Astrocyte (in vitro differentiated cells and primary cell): ENCODE data around the gene SNRPF. TPM values are rescaled to one million over a fixed set of nuclear protein-coding genes. Genes with fewer than 3 reads are reported as not detected.

Experiments
- DNase-seq: peaks from one replicate; pipeline ENCODE4 v3.0.0-alpha.2; 2010; ENCODE audit warnings: low read depth
- FAIRE-seq: peaks from 2 replicates; lab custom pipeline; 2011; peaks lifted over from hg19 to GRCh38; lab: Jason Lieb, UNC
- H2AFZ ChIP-seq: 2 replicates; pipeline ENCODE4 v1.6.0; 2012; ENCODE audit warnings: low read depth, low read length, inconsistent platforms
- H3K27ac ChIP-seq: 2 replicates; pipeline ENCODE4 v1.5.1; 2011; ENCODE audit warnings: low read depth, low read length, inconsistent platforms
- H3K27me3 ChIP-seq: 2 replicates; pipeline ENCODE4 v1.6.0; 2011; ENCODE audit warnings: low read length, inconsistent platforms; ENCODE audit not compliant: insufficient read depth
- H3K36me3 ChIP-seq: 2 replicates; pipeline ENCODE4 v1.5.1; 2011; ENCODE audit warnings: low read length, inconsistent platforms; ENCODE audit not compliant: insufficient read depth
- H3K4me1 ChIP-seq: 2 replicates; pipeline ENCODE4 v1.5.1; 2011; ENCODE audit warnings: low read length, inconsistent platforms; ENCODE audit not compliant: insufficient read depth
- H3K4me2 ChIP-seq: 2 replicates; pipeline ENCODE4 v1.6.0; 2012; ENCODE audit warnings: low read length, inconsistent platforms
- H3K4me3 ChIP-seq: 2 replicates; pipeline ENCODE4 v1.5.1; 2011; ENCODE audit warnings: low read depth, mild to moderate bottlenecking, low read length, inconsistent platforms; ENCODE audit not compliant: insufficient read depth
- H3K79me2 ChIP-seq: 2 replicates; pipeline ENCODE4 v1.6.0; 2012; ENCODE audit warnings: mild to moderate bottlenecking, low read length, inconsistent platforms; ENCODE audit not compliant: insufficient read depth
- H3K9ac ChIP-seq: 2 replicates; pipeline ENCODE4 v1.6.0; 2012; ENCODE audit warnings: mild to moderate bottlenecking, low read length, inconsistent platforms
- H3K9me3 ChIP-seq: 2 replicates; pipeline ENCODE4 v1.5.1; 2012; ENCODE audit warnings: low read depth, mild to moderate bottlenecking, low read length, inconsistent platforms; ENCODE audit not compliant: insufficient read depth
- H4K20me1 ChIP-seq: 2 replicates; pipeline ENCODE4 v1.6.0; 2012; ENCODE audit warnings: low read length, inconsistent platforms; ENCODE audit not compliant: insufficient read depth
- H3K27ac Mint-ChIP-seq: one replicate; pipeline ENCODE4 v1.8.0; 2021; ENCODE audit warnings: mild to moderate bottlenecking, mixed read lengths; ENCODE audit not compliant: unreplicated experiment
- H3K27me3 Mint-ChIP-seq: one replicate; pipeline ENCODE4 v1.8.0; 2021; ENCODE audit warnings: low read depth, mixed read lengths; ENCODE audit not compliant: unreplicated experiment
- H3K36me3 Mint-ChIP-seq: one replicate; pipeline ENCODE4 v1.8.0; 2021; ENCODE audit warnings: low read depth, mixed read lengths; ENCODE audit not compliant: unreplicated experiment
- H3K4me1 Mint-ChIP-seq: one replicate; pipeline ENCODE4 v1.8.0; 2021; ENCODE audit warnings: low read depth, mixed read lengths; ENCODE audit not compliant: unreplicated experiment
- H3K4me3 Mint-ChIP-seq: one replicate; pipeline ENCODE4 v1.8.0; 2021; ENCODE audit warnings: mild to moderate bottlenecking, moderate library complexity, mixed read lengths; ENCODE audit not compliant: unreplicated experiment
- H3K9me3 Mint-ChIP-seq: one replicate; pipeline ENCODE4 v1.8.0; 2021; ENCODE audit warnings: mild to moderate bottlenecking, mixed read lengths; ENCODE audit not compliant: unreplicated experiment
- CTCF ChIP-seq: IDR thresholded peaks from 2 replicates; pipeline ENCODE4 v1.5.1; 2011; ENCODE audit warnings: low read depth, mild to moderate bottlenecking, inconsistent platforms, low read length, moderate library complexity; ENCODE audit not compliant: insufficient read depth
- EZH2 ChIP-seq: IDR thresholded peaks from 2 replicates; pipeline ENCODE4 v1.6.1; 2012; ENCODE audit warnings: mild to moderate bottlenecking, low read length, inconsistent platforms; ENCODE audit not compliant: insufficient read depth
- total RNA-seq: library from RNA; stranded (reverse); gene quantifications from 2 replicates; pipeline ENCODE4 v1.2.1, GENCODE V29; 2021

The SNRPF gene
- total RNA-seq, 1 donor from 2014 or later: 24.9 TPM

GRCh38 chr12:95848575-95849388 lies 10.0 kb upstream of the SNRPF start:
- Histone ChIP-seq H3K4me3 (no peak overlapping the region), H3K27ac (no peak overlapping the region), H4K20me1 (no peaks in the 10 kb centered on the region), H3K79me2 (no peaks in the 10 kb centered on the region), H3K4me2 (no peak overlapping the region), H3K9me3 (no peaks in the 10 kb centered on the region), H3K4me1 (no peaks in the 10 kb centered on the region), H3K27me3 (peaks cover 2% of the 10 kb centered on the region), H3K36me3 (no peaks in the 10 kb centered on the region), H2AFZ (no peak overlapping the region), H3K9ac (no peak overlapping the region)
- no peaks in the 10 kb centered on the region for H3K36me3 Mint-ChIP-seq
- no peak overlapping the region for H3K27ac Mint-ChIP-seq
- H3K27me3 Mint-ChIP-seq: peaks cover 6% of the 10 kb centered on the region
- no peak overlapping the region for H3K4me3 Mint-ChIP-seq
- DNase-seq (no peak), FAIRE-seq (no peak)
- H3K9me3 Mint-ChIP-seq: no peaks in the 10 kb centered on the region
- no peak for TF ChIP-seq EZH2
- TF ChIP-seq CTCF: peak; percentile 21
- H3K4me1 Mint-ChIP-seq: no peaks in the 10 kb centered on the region

- no peak overlapping the region for H3K4me2 ChIP-seq
- Mint-ChIP-seq H3K9me3 (no peaks in the 10 kb centered on the region), H3K4me1 (no peaks in the 10 kb centered on the region), H3K27me3 (no peaks in the 10 kb centered on the region), H3K27ac (no peak overlapping the region), H3K4me3 (no peak overlapping the region), H3K36me3 (no peaks in the 10 kb centered on the region)
- H3K4me3 ChIP-seq: no peak overlapping the region
- peaks cover 2% of the 10 kb centered on the region for H3K27me3 ChIP-seq
- H3K27ac ChIP-seq: no peak overlapping the region
- FAIRE-seq: no peak
- TF ChIP-seq EZH2: no peak
- TF ChIP-seq CTCF: no peak
- no peaks in the 10 kb centered on the region for H3K4me1 ChIP-seq
- no peak for DNase-seq
- H2AFZ ChIP-seq: no peak overlapping the region
- no peak overlapping the region for H3K9ac ChIP-seq
- no peaks in the 10 kb centered on the region for H4K20me1 ChIP-seq
- no peaks in the 10 kb centered on the region for H3K79me2 ChIP-seq
- H3K9me3 ChIP-seq: no peaks in the 10 kb centered on the region
- no peaks in the 10 kb centered on the region for H3K36me3 ChIP-seq
These were observed 7.1 kb upstream of the SNRPF start for GRCh38 chr12:95851606-95852005.

- Mint-ChIP-seq H3K36me3 (no peaks in the 10 kb centered on the region), H3K9me3 (no peaks in the 10 kb centered on the region), H3K27ac (no peak overlapping the region), H3K4me3 (no peak overlapping the region), H3K4me1 (no peaks in the 10 kb centered on the region), H3K27me3 (no peaks in the 10 kb centered on the region)
- DNase-seq (no peak), FAIRE-seq (no peak)
- TF ChIP-seq CTCF: no peak
- no peak for TF ChIP-seq EZH2
- Histone ChIP-seq H3K36me3 (no peaks in the 10 kb centered on the region), H3K9ac (no peak overlapping the region), H2AFZ (no peak overlapping the region), H3K4me3 (no peak overlapping the region), H4K20me1 (no peaks in the 10 kb centered on the region), H3K79me2 (no peaks in the 10 kb centered on the region), H3K27me3 (peaks cover 2% of the 10 kb centered on the region), H3K4me1 (no peaks in the 10 kb centered on the region), H3K4me2 (no peak overlapping the region), H3K27ac (no peak overlapping the region), H3K9me3 (no peaks in the 10 kb centered on the region)
These were observed 6.6 kb upstream of the SNRPF start for GRCh38 chr12:95852133-95852532.
